NT2/D1 (cell line): ENCODE data around the gene HECTD1.

Source experiments
- YY1 ChIP-seq: IDR thresholded peaks from 2 replicates; pipeline ENCODE4 v1.6.1; 2011; ENCODE audit not compliant: insufficient read length, insufficient read depth
- ZNF274 ChIP-seq: IDR thresholded peaks from 2 replicates; pipeline ENCODE4 v1.6.1; 2011; ENCODE audit warnings: mild to moderate bottlenecking, low read depth, low read length

DNA sequence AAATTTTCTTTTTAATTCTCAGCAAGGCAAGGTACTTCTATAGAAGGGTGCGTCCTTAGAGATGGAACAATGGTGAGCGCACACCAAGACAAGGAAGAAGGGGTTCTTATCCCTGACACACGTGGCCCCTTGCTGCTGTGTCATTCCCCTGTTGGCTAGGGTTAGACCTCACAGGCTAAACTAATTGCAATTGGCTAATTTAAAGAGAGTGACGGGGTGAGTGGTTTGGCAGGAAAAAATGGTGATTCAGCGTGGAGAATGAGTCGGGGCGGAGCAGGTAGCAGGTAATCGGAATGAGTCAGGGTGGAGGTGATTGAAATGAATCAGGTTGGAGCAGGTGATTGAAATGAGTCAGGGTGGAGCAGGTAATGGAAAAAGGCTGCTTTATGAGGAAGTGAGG, 36.3 kb upstream of the HECTD1 start:
- TF ChIP-seq ZNF274, result no peak
- TF ChIP-seq YY1, result no peak
